Esophagus muscularis mucosa (tissue), 3 donors: ENCODE results near the gene FAM221A.

ENCODE experiments used
- POLR2A ChIP-seq: fragments of 450-650 bp; IDR thresholded peaks from one replicate; pipeline ENCODE4 v1.6.1; 2017; ENCODE audit warnings: antibody characterized with exemption, moderate library complexity, mild to moderate bottlenecking, low read depth
- TF ChIP-seq, protein P1 (sequence below), 3 experiments: fragments of 200-600 bp in 2 of 3; fragments of 450-650 bp in 1 of 3; sonication (generic) in 2 of 3; IDR thresholded peaks; one replicate each; pipeline ENCODE4 v1.5.1; 2017 to 2019; ENCODE audit warnings: antibody characterized with exemption in 3 of 3, mild to moderate bottlenecking in 2 of 3, moderate library complexity in 1 of 3

GRCh38 chr7:23633417-23633816 lies 46.6 kb upstream of the FAM221A start:
- TF ChIP-seq, protein P1, sequence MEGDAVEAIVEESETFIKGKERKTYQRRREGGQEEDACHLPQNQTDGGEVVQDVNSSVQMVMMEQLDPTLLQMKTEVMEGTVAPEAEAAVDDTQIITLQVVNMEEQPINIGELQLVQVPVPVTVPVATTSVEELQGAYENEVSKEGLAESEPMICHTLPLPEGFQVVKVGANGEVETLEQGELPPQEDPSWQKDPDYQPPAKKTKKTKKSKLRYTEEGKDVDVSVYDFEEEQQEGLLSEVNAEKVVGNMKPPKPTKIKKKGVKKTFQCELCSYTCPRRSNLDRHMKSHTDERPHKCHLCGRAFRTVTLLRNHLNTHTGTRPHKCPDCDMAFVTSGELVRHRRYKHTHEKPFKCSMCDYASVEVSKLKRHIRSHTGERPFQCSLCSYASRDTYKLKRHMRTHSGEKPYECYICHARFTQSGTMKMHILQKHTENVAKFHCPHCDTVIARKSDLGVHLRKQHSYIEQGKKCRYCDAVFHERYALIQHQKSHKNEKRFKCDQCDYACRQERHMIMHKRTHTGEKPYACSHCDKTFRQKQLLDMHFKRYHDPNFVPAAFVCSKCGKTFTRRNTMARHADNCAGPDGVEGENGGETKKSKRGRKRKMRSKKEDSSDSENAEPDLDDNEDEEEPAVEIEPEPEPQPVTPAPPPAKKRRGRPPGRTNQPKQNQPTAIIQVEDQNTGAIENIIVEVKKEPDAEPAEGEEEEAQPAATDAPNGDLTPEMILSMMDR (IDR thresholded peaks at IDR 0.05) = no peak
- TF ChIP-seq POLR2A = no peak
